ENCODE data around the gene USP35.

- TF ChIP-seq POLR2A (IDR thresholded peaks at IDR 0.05) (no peak), EP300 (IDR thresholded peaks at IDR 0.05) (no peak)
- TF ChIP-seq, protein P1, sequence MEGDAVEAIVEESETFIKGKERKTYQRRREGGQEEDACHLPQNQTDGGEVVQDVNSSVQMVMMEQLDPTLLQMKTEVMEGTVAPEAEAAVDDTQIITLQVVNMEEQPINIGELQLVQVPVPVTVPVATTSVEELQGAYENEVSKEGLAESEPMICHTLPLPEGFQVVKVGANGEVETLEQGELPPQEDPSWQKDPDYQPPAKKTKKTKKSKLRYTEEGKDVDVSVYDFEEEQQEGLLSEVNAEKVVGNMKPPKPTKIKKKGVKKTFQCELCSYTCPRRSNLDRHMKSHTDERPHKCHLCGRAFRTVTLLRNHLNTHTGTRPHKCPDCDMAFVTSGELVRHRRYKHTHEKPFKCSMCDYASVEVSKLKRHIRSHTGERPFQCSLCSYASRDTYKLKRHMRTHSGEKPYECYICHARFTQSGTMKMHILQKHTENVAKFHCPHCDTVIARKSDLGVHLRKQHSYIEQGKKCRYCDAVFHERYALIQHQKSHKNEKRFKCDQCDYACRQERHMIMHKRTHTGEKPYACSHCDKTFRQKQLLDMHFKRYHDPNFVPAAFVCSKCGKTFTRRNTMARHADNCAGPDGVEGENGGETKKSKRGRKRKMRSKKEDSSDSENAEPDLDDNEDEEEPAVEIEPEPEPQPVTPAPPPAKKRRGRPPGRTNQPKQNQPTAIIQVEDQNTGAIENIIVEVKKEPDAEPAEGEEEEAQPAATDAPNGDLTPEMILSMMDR (IDR thresholded peaks at IDR 0.05): no peak
Observed at GRCh38 chr11:78226684-78227680, 38.3 kb downstream of the USP35 start.
